ENCODE results near the gene IL1RL2. TPM values are rescaled to one million over a fixed set of nuclear protein-coding genes. Genes with fewer than 3 reads are reported as not detected.

Gene IL1RL2
- total RNA-seq, 1 experiment from 2014 or later: not detected

DNA sequence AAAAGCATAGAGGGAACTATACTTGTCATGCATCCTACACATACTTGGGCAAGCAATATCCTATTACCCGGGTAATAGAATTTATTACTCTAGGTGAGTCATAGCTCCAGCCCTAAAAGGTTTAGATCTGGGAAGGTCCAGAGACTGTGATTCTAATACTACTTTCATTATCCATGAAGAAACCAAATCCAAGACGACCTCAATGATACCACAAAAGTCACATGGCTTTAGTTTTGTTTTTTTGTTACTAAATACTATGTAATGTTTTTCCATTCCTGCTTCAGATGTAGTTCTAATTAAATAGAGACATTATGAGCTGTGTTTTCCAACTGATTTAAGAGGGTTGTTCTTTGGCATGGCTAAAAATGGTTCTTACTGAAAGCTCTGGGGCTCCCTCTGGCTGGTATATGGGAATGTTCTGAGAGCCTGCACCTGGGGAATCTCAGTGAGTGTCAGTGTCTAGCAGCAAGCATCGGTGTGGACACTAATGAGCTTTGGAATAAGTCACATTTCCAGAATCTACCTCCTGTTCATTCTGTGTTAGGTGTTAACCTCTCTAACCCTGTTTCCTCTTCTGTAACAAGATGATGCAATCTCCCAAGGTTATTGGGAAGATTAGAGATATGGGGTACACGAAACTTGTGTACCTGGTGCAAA is 20.5 kb upstream of the IL1RL2 start:
- Histone ChIP-seq H3K27ac (ENCODE audit: low read length) (no peak overlapping the region), H3K4me1 (ENCODE audit: control insufficient read depth, insufficient read depth, low read length) (no peaks in the 10 kb centered on the region), H3K36me3 (ENCODE audit: control insufficient read depth, insufficient read depth, low read length) (no peaks in the 10 kb centered on the region), H3K27me3 (ENCODE audit: control insufficient read depth, insufficient read depth, low read length) (no peaks in the 10 kb centered on the region), H3K4me3 (ENCODE audit: low read depth in 2 of 2, low read length in 2 of 2) (no peak overlapping the region), H3K9me3 (ENCODE audit: control insufficient read depth, insufficient read depth, low read depth, low read length) (no peaks in the 10 kb centered on the region)
- no TSS peak for BruUV-seq (replicated peaks)
- no peak for ATAC-seq
- TF ChIP-seq, protein P1, sequence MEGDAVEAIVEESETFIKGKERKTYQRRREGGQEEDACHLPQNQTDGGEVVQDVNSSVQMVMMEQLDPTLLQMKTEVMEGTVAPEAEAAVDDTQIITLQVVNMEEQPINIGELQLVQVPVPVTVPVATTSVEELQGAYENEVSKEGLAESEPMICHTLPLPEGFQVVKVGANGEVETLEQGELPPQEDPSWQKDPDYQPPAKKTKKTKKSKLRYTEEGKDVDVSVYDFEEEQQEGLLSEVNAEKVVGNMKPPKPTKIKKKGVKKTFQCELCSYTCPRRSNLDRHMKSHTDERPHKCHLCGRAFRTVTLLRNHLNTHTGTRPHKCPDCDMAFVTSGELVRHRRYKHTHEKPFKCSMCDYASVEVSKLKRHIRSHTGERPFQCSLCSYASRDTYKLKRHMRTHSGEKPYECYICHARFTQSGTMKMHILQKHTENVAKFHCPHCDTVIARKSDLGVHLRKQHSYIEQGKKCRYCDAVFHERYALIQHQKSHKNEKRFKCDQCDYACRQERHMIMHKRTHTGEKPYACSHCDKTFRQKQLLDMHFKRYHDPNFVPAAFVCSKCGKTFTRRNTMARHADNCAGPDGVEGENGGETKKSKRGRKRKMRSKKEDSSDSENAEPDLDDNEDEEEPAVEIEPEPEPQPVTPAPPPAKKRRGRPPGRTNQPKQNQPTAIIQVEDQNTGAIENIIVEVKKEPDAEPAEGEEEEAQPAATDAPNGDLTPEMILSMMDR (IDR thresholded peaks at IDR 0.05): peak; percentile 57
- TF ChIP-seq, protein P2, sequence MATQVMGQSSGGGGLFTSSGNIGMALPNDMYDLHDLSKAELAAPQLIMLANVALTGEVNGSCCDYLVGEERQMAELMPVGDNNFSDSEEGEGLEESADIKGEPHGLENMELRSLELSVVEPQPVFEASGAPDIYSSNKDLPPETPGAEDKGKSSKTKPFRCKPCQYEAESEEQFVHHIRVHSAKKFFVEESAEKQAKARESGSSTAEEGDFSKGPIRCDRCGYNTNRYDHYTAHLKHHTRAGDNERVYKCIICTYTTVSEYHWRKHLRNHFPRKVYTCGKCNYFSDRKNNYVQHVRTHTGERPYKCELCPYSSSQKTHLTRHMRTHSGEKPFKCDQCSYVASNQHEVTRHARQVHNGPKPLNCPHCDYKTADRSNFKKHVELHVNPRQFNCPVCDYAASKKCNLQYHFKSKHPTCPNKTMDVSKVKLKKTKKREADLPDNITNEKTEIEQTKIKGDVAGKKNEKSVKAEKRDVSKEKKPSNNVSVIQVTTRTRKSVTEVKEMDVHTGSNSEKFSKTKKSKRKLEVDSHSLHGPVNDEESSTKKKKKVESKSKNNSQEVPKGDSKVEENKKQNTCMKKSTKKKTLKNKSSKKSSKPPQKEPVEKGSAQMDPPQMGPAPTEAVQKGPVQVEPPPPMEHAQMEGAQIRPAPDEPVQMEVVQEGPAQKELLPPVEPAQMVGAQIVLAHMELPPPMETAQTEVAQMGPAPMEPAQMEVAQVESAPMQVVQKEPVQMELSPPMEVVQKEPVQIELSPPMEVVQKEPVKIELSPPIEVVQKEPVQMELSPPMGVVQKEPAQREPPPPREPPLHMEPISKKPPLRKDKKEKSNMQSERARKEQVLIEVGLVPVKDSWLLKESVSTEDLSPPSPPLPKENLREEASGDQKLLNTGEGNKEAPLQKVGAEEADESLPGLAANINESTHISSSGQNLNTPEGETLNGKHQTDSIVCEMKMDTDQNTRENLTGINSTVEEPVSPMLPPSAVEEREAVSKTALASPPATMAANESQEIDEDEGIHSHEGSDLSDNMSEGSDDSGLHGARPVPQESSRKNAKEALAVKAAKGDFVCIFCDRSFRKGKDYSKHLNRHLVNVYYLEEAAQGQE (IDR thresholded peaks at IDR 0.05; ENCODE audit: insufficient read depth in 1 of 2, low read depth in 2 of 2, low read length in 1 of 2): no peak
- intact Hi-C loops (cut with micrococcal nuclease; ENCODE audit: unreplicated experiment): no loop called here
- ChIA-PET POLR2A (no interaction called here), CTCF (interaction anchor here (1.1 kb wide), 1 partner anchor 146 kb away, joined by 3 read pairs; no protein-coding TSS in a partner anchor)
- in situ Hi-C loops (cut with HindIII; ENCODE audit: low pct_unique_long_range_greater_than_20kb, low sequenced_read_pairs): no loop called here
- DNase-seq (ENCODE audit: low read depth, low spot score): no peak

DNA sequence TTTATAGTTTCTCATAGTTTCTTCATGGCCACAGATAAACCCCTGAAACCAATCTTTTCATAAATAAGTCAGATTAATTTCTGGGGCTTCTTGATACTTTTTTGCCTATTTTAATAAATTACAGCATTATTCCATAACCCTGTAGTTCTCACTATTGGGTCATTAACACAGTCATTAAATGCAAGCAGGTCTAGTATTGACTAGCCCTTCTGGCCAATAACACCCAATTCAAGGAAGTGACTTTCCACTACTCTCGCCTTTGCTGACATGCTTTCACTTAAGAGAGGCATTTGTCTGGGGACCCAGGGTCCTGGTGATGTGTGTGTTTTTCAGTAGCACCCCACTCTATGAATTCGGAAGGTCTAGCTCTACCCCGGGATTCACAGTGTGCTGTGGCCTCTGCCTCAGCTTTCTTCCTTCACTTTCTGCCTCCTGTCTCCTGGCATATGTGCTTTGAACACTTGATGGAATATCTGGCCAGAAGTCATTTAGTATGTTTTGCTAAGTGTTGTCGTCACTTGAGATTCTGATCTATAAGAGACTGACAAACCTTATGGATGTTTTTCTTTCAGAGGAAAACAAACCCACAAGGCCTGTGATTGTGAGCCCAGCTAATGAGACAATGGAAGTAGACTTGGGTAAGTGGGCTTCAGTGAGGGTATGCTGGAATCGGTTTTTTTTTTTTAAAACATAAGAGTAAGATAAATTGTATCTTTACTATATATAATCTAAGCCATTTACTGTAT is 18.6 kb upstream of the IL1RL2 start:
- no TSS peak for BruUV-seq (replicated peaks)
- Histone ChIP-seq H3K27me3 (ENCODE audit: control insufficient read depth, insufficient read depth, low read length) (no peaks in the 10 kb centered on the region), H3K4me1 (ENCODE audit: control insufficient read depth, insufficient read depth, low read length) (no peaks in the 10 kb centered on the region), H3K36me3 (ENCODE audit: control insufficient read depth, insufficient read depth, low read length) (no peaks in the 10 kb centered on the region), H3K4me3 (ENCODE audit: low read depth in 2 of 2, low read length in 2 of 2) (no peak overlapping the region), H3K27ac (ENCODE audit: low read length) (no peak overlapping the region), H3K9me3 (ENCODE audit: control insufficient read depth, insufficient read depth, low read depth, low read length) (no peaks in the 10 kb centered on the region)
- CTCF ChIA-PET: no interaction called here
- TF ChIP-seq TCF7L2 (IDR thresholded peaks at IDR 0.05; ENCODE audit: low read depth, low read length) (no peak), POLR2AphosphoS5 (IDR thresholded peaks at IDR 0.05; ENCODE audit: low read depth, low read length) (no peak), SIN3A (IDR thresholded peaks at IDR 0.05; ENCODE audit: borderline replicate concordance, insufficient read depth, low read depth, low read length) (no peak)
- TF ChIP-seq, protein P2 (IDR thresholded peaks at IDR 0.05; ENCODE audit: insufficient read depth in 1 of 2, low read depth in 2 of 2, low read length in 1 of 2): no peak
- TF ChIP-seq, protein P1 (IDR thresholded peaks at IDR 0.05): no peak
- in situ Hi-C loops (cut with HindIII; ENCODE audit: low pct_unique_long_range_greater_than_20kb, low sequenced_read_pairs): no loop called here
- DNase-seq (ENCODE audit: low read depth, low spot score): no peak
- intact Hi-C loops (cut with micrococcal nuclease; ENCODE audit: unreplicated experiment): no loop called here
- POLR2A ChIA-PET: no interaction called here
- ATAC-seq: no peak
